Measurements from ENCODE around the gene CAMK2D. TPM values are rescaled to one million over a fixed set of nuclear protein-coding genes. Genes with fewer than 3 reads are reported as not detected.

CAMK2D gene
- total and polyA plus RNA-seq, 4 experiments from 2014 or later: 15.5 to 36.4 (median 24.0) TPM

GRCh38 chr4:113447769-113448168 is 313.8 kb downstream of the CAMK2D start:
- Histone ChIP-seq H3K4me1 (ENCODE audit: insufficient read depth, low read length) (no peaks in the 10 kb centered on the region), H3K27me3 (ENCODE audit: insufficient read depth, low read length) (no peaks in the 10 kb centered on the region), H3K36me3 (ENCODE audit: insufficient read depth, low read length) (no peaks in the 10 kb centered on the region), H3K27ac (ENCODE audit: low read depth, low read length) (no peak overlapping the region), H3K9me3 (ENCODE audit: control insufficient read depth in 1 of 2, low read length in 2 of 2) (no peaks in the 10 kb centered on the region), H3K4me3 (ENCODE audit: low read length in 2 of 2) (no peak overlapping the region)
- POLR2A ChIA-PET (ENCODE audit: partially characterized antibody): no interaction called here
- intact Hi-C loops (cut with micrococcal nuclease): no loop called here
- no peak overlapping the region for H3K27ac Mint-ChIP-seq
- peaks cover 0 to 3% (median 0%) of the 10 kb centered on the region in 8 donors for H3K9me3 Mint-ChIP-seq
- H3K36me3 Mint-ChIP-seq: peaks cover 6% of the 10 kb centered on the region in 2 donors
- CTCF ChIA-PET (ENCODE audit: partially characterized antibody): interaction anchor here (1.1 kb wide), 1 partner anchor 15 kb away, joined by 3 read pairs; no protein-coding TSS in a partner anchor
- no peak overlapping the region for H3K4me3 Mint-ChIP-seq
- H3K27me3 Mint-ChIP-seq: no peaks in the 10 kb centered on the region
- H3K4me1 Mint-ChIP-seq: peaks cover 0 to 1% (median 0%) of the 10 kb centered on the region in 4 donors
- no peak for DNase-seq

- Mint-ChIP-seq H3K4me3 (no peak overlapping the region), H3K27me3 (no peaks in the 10 kb centered on the region), H3K27ac (no peak overlapping the region), H3K9me3 (peaks cover 0 to 3% (median 0%) of the 10 kb centered on the region in 8 donors), H3K36me3 (peaks cover 5 to 6% of the 10 kb centered on the region in 2 donors), H3K4me1 (peaks cover 0 to 1% (median 0%) of the 10 kb centered on the region in 4 donors)
- ChIA-PET CTCF (ENCODE audit: partially characterized antibody) (interaction anchor here (1.1 kb wide), 1 partner anchor 16 kb away, joined by 3 read pairs; no protein-coding TSS in a partner anchor), POLR2A (ENCODE audit: partially characterized antibody) (no interaction called here)
- no peaks in the 10 kb centered on the region for H3K9me3 ChIP-seq (ENCODE audit: control insufficient read depth in 1 of 2, low read length in 2 of 2)
- H3K27me3 ChIP-seq (ENCODE audit: insufficient read depth, low read length): no peaks in the 10 kb centered on the region
- H3K36me3 ChIP-seq (ENCODE audit: insufficient read depth, low read length): no peaks in the 10 kb centered on the region
- DNase-seq: no peak
- H3K27ac ChIP-seq (ENCODE audit: low read depth, low read length): no peak overlapping the region
- no peaks in the 10 kb centered on the region for H3K4me1 ChIP-seq (ENCODE audit: insufficient read depth, low read length)
- intact Hi-C loops (cut with micrococcal nuclease): no loop called here
- H3K4me3 ChIP-seq (ENCODE audit: low read length in 2 of 2): no peak overlapping the region
Observed at GRCh38 chr4:113447061-113447460, 314.5 kb downstream of the CAMK2D start.

- no peaks in the 10 kb centered on the region for H3K4me1 ChIP-seq (ENCODE audit: insufficient read depth, low read length)
- ChIA-PET POLR2A (ENCODE audit: partially characterized antibody) (no interaction called here), CTCF (ENCODE audit: partially characterized antibody) (no interaction called here)
- no peaks in the 10 kb centered on the region for H3K9me3 ChIP-seq (ENCODE audit: control insufficient read depth in 1 of 2, low read length in 2 of 2)
- Mint-ChIP-seq H3K4me3 (no peak overlapping the region), H3K4me1 (peaks cover 0 to 1% (median 0%) of the 10 kb centered on the region in 4 donors), H3K27ac (no peak overlapping the region), H3K36me3 (no peaks in the 10 kb centered on the region), H3K9me3 (peaks cover 0 to 3% (median 0%) of the 10 kb centered on the region in 8 donors), H3K27me3 (no peaks in the 10 kb centered on the region)
- no peaks in the 10 kb centered on the region for H3K27me3 ChIP-seq (ENCODE audit: insufficient read depth, low read length)
- no peak overlapping the region for H3K27ac ChIP-seq (ENCODE audit: low read depth, low read length)
- no peak overlapping the region for H3K4me3 ChIP-seq (ENCODE audit: low read length in 2 of 2)
- DNase-seq: no peak
- H3K36me3 ChIP-seq (ENCODE audit: insufficient read depth, low read length): no peaks in the 10 kb centered on the region
- intact Hi-C loops (cut with micrococcal nuclease): no loop called here
Observed at GRCh38 chr4:113446019-113446418, 315.5 kb downstream of the CAMK2D start.

- peaks cover 0 to 1% (median 0%) of the 10 kb centered on the region in 4 donors for H3K4me1 Mint-ChIP-seq
- no peak overlapping the region for H3K4me3 Mint-ChIP-seq
- Histone ChIP-seq H3K27ac (ENCODE audit: low read depth, low read length) (no peak overlapping the region), H3K36me3 (ENCODE audit: insufficient read depth, low read length) (no peaks in the 10 kb centered on the region), H3K4me3 (ENCODE audit: low read length in 2 of 2) (no peak overlapping the region), H3K27me3 (ENCODE audit: insufficient read depth, low read length) (no peaks in the 10 kb centered on the region), H3K4me1 (ENCODE audit: insufficient read depth, low read length) (no peaks in the 10 kb centered on the region), H3K9me3 (ENCODE audit: control insufficient read depth in 1 of 2, low read length in 2 of 2) (no peaks in the 10 kb centered on the region)
- intact Hi-C loops (cut with micrococcal nuclease): no loop called here
- POLR2A ChIA-PET (ENCODE audit: partially characterized antibody): no interaction called here
- H3K27me3 Mint-ChIP-seq: no peaks in the 10 kb centered on the region
- H3K27ac Mint-ChIP-seq: no peak overlapping the region
- DNase-seq: no peak
- H3K9me3 Mint-ChIP-seq: peaks cover 0 to 3% (median 0%) of the 10 kb centered on the region in 8 donors
- CTCF ChIA-PET (ENCODE audit: partially characterized antibody): no interaction called here
- no peaks in the 10 kb centered on the region for H3K36me3 Mint-ChIP-seq
Observed at GRCh38 chr4:113445286-113445685, 316.3 kb downstream of the CAMK2D start.

GRCh38 chr4:113444386-113444785 is 317.2 kb downstream of the CAMK2D start:
- Mint-ChIP-seq H3K4me3 (no peak overlapping the region), H3K27me3 (no peaks in the 10 kb centered on the region), H3K4me1 (peaks cover 0 to 1% (median 0%) of the 10 kb centered on the region in 4 donors), H3K27ac (no peak overlapping the region), H3K9me3 (peaks cover 0 to 3% (median 0%) of the 10 kb centered on the region in 8 donors), H3K36me3 (no peaks in the 10 kb centered on the region)
- CTCF ChIA-PET (ENCODE audit: partially characterized antibody): interaction anchor here (1.1 to 1.2 kb wide), 2 partner anchors 11 to 49 kb away, joined by 3 read pairs; no protein-coding TSS in a partner anchor
- POLR2A ChIA-PET (ENCODE audit: partially characterized antibody): no interaction called here
- no peak for DNase-seq
- no peak overlapping the region for H3K27ac ChIP-seq (ENCODE audit: low read depth, low read length)
- no peak overlapping the region for H3K4me3 ChIP-seq (ENCODE audit: low read length in 2 of 2)
- no peaks in the 10 kb centered on the region for H3K27me3 ChIP-seq (ENCODE audit: insufficient read depth, low read length)
- H3K4me1 ChIP-seq (ENCODE audit: insufficient read depth, low read length): no peaks in the 10 kb centered on the region
- no peaks in the 10 kb centered on the region for H3K9me3 ChIP-seq (ENCODE audit: control insufficient read depth in 1 of 2, low read length in 2 of 2)
- intact Hi-C loops (cut with micrococcal nuclease): no loop called here
- no peaks in the 10 kb centered on the region for H3K36me3 ChIP-seq (ENCODE audit: insufficient read depth, low read length)

GRCh38 chr4:113442826-113443225 is 318.7 kb downstream of the CAMK2D start:
- H3K4me1 Mint-ChIP-seq: peaks cover 0 to 1% (median 0%) of the 10 kb centered on the region in 4 donors
- POLR2A ChIA-PET (ENCODE audit: partially characterized antibody): no interaction called here

GRCh38 chr4:113440371-113440770 is 321.2 kb downstream of the CAMK2D start:
- Histone ChIP-seq H3K27me3 (ENCODE audit: insufficient read depth, low read length) (no peaks in the 10 kb centered on the region), H3K4me1 (ENCODE audit: insufficient read depth, low read length) (peaks cover 6% of the 10 kb centered on the region), H3K4me3 (ENCODE audit: low read length in 2 of 2) (no peak overlapping the region), H3K9me3 (ENCODE audit: control insufficient read depth in 1 of 2, low read length in 2 of 2) (no peaks in the 10 kb centered on the region), H3K36me3 (ENCODE audit: insufficient read depth, low read length) (no peaks in the 10 kb centered on the region), H3K27ac (ENCODE audit: low read depth, low read length) (no peak overlapping the region)
- CTCF ChIA-PET (ENCODE audit: partially characterized antibody): interaction anchor here (0.7 kb wide), 1 partner anchor 325 kb away, joined by 3 read pairs; no protein-coding TSS in a partner anchor
- intact Hi-C loops (cut with micrococcal nuclease): no loop called here
- POLR2A ChIA-PET (ENCODE audit: partially characterized antibody): no interaction called here
- H3K4me3 Mint-ChIP-seq: no peak overlapping the region
- H3K9me3 Mint-ChIP-seq: no peaks in the 10 kb centered on the region
- peaks cover 9 to 13% (median 12%) of the 10 kb centered on the region in 4 donors for H3K4me1 Mint-ChIP-seq
- no peaks in the 10 kb centered on the region for H3K27me3 Mint-ChIP-seq
- no peak for DNase-seq
- H3K27ac Mint-ChIP-seq: no peak overlapping the region
- no peaks in the 10 kb centered on the region for H3K36me3 Mint-ChIP-seq

More at GRCh38 chr4:113442826-113443225, 318.7 kb downstream of the CAMK2D start:
- DNase-seq: no peak
- intact Hi-C loops (cut with micrococcal nuclease): no loop called here
- H3K9me3 ChIP-seq (ENCODE audit: control insufficient read depth in 1 of 2, low read length in 2 of 2): no peaks in the 10 kb centered on the region
- no peak overlapping the region for H3K4me3 ChIP-seq (ENCODE audit: low read length in 2 of 2)
- H3K27me3 ChIP-seq (ENCODE audit: insufficient read depth, low read length): no peaks in the 10 kb centered on the region
- CTCF ChIA-PET (ENCODE audit: partially characterized antibody): no interaction called here
- no peak overlapping the region for H3K4me3 Mint-ChIP-seq
- H3K27me3 Mint-ChIP-seq: no peaks in the 10 kb centered on the region
- H3K27ac ChIP-seq (ENCODE audit: low read depth, low read length): no peak overlapping the region
- no peaks in the 10 kb centered on the region for H3K4me1 ChIP-seq (ENCODE audit: insufficient read depth, low read length)
- H3K9me3 Mint-ChIP-seq: peaks cover 0 to 3% (median 0%) of the 10 kb centered on the region in 8 donors
- H3K27ac Mint-ChIP-seq: no peak overlapping the region
- no peaks in the 10 kb centered on the region for H3K36me3 Mint-ChIP-seq
- H3K36me3 ChIP-seq (ENCODE audit: insufficient read depth, low read length): no peaks in the 10 kb centered on the region

Data from CD4-positive, alpha-beta memory T cell (primary cell).